HEK293T (cell line): ENCODE data around the gene DUSP22.

ENCODE experiments used
- CTCF ChIA-PET: fragments of 350-600 bp; formaldehyde crosslinking; extraction: SDS; loops from one replicate; lab custom pipeline; 2021; ENCODE audit warnings: antibody characterized with exemption, inconsistent platforms; lab: Yijun Ruan, JAX
- POLR2A ChIA-PET: fragments of 350-600 bp; formaldehyde crosslinking; extraction: SDS; loops from one replicate; lab custom pipeline; 2020; ENCODE audit warnings: antibody characterized with exemption, inconsistent platforms; lab: Yijun Ruan, JAX
- DNase-seq: peaks from one replicate; pipeline ENCODE4 v3.0.0; 2012; ENCODE audit warnings: mixed read lengths; ENCODE audit errors: extremely low spot score
- ARNT ChIP-seq: fragments of 450-650 bp; IDR thresholded peaks from 2 replicates; pipeline ENCODE4 v1.6.1; 2017; ENCODE audit warnings: mild to moderate bottlenecking
- BHLHE40 ChIP-seq: fragments of 450-650 bp; IDR thresholded peaks from 2 replicates; pipeline ENCODE4 v1.6.1; 2016; ENCODE audit warnings: mild to moderate bottlenecking, moderate library complexity, borderline replicate concordance
- CTBP1 ChIP-seq: fragments of 450-650 bp; IDR thresholded peaks from 2 replicates; pipeline ENCODE4 v1.6.1; 2016; ENCODE audit warnings: borderline replicate concordance
- ELF4 ChIP-seq: fragments of 450-650 bp; IDR thresholded peaks from 2 replicates; pipeline ENCODE4 v1.6.1; 2017; ENCODE audit warnings: antibody characterized with exemption
- FOXA1 ChIP-seq: fragments of 450-650 bp; IDR thresholded peaks from 2 replicates; pipeline ENCODE4 v1.6.1; 2016; ENCODE audit warnings: mild to moderate bottlenecking
- FOXK2 ChIP-seq: fragments of 450-650 bp; IDR thresholded peaks from 2 replicates; pipeline ENCODE4 v1.6.1; 2016; ENCODE audit warnings: mild to moderate bottlenecking
- FOXM1 ChIP-seq: fragments of 450-650 bp; IDR thresholded peaks from 2 replicates; pipeline ENCODE4 v1.6.1; 2017; ENCODE audit warnings: mild to moderate bottlenecking, borderline replicate concordance
- HDGF ChIP-seq: fragments of 450-650 bp; IDR thresholded peaks from 2 replicates; pipeline ENCODE4 v1.6.1; 2017; ENCODE audit warnings: antibody characterized with exemption, borderline replicate concordance
- L3MBTL2 ChIP-seq: fragments of 450-650 bp; conservative IDR thresholded peaks from 2 replicates; pipeline ENCODE4 v1.6.1; 2016; ENCODE audit warnings: mild to moderate bottlenecking
- LEF1 ChIP-seq: fragments of 450-650 bp; IDR thresholded peaks from 2 replicates; pipeline ENCODE4 v1.6.1; 2017; ENCODE audit warnings: mild to moderate bottlenecking, borderline replicate concordance
- NFRKB ChIP-seq: fragments of 450-650 bp; IDR thresholded peaks from 2 replicates; pipeline ENCODE4 v1.6.1; 2016; ENCODE audit warnings: mild to moderate bottlenecking, moderate library complexity
- SP1 ChIP-seq: fragments of 450-650 bp; IDR thresholded peaks from 2 replicates; pipeline ENCODE4 v1.6.1; 2017
- SUZ12 ChIP-seq: fragments of 450-650 bp; IDR thresholded peaks from 2 replicates; pipeline ENCODE4 v1.6.1; 2016; ENCODE audit warnings: mild to moderate bottlenecking
- TARDBP ChIP-seq: fragments of 450-650 bp; IDR thresholded peaks from 2 replicates; pipeline ENCODE4 v1.6.1; 2016
- ZNF384 ChIP-seq: fragments of 450-650 bp; IDR thresholded peaks from 2 replicates; pipeline ENCODE4 v1.6.1; 2016
- TF ChIP-seq, protein P1 (sequence below): fragments of 450-650 bp; IDR thresholded peaks from 2 replicates; pipeline ENCODE4 v1.6.1; 2016

Gene DUSP22

GRCh38 chr6:351011-351866, 59.0 kb downstream of the DUSP22 start:
- POLR2A ChIA-PET: no interaction called here
- CTCF ChIA-PET: no interaction called here
- no peak for TF ChIP-seq TARDBP
- TF ChIP-seq FOXA1: no peak
- TF ChIP-seq HDGF: no peak
- no peak for TF ChIP-seq SUZ12
- no peak for TF ChIP-seq ARNT
- no peak for TF ChIP-seq ZNF384
- no peak for TF ChIP-seq FOXK2
- no peak for TF ChIP-seq SP1
- TF ChIP-seq BHLHE40: no peak
- DNase-seq: no peak

GRCh38 chr6:351867-352289, 59.6 kb downstream of the DUSP22 start:
- CTCF ChIA-PET: no interaction called here
- POLR2A ChIA-PET: no interaction called here
- no peak for TF ChIP-seq ZNF384
- no peak for TF ChIP-seq BHLHE40
- no peak for TF ChIP-seq TARDBP
- TF ChIP-seq SP1: no peak
- no peak for TF ChIP-seq ARNT
- no peak for TF ChIP-seq NFRKB
- TF ChIP-seq FOXM1: no peak
- no peak for TF ChIP-seq L3MBTL2
- TF ChIP-seq HDGF: no peak
- TF ChIP-seq FOXA1: no peak
- TF ChIP-seq, protein P1, sequence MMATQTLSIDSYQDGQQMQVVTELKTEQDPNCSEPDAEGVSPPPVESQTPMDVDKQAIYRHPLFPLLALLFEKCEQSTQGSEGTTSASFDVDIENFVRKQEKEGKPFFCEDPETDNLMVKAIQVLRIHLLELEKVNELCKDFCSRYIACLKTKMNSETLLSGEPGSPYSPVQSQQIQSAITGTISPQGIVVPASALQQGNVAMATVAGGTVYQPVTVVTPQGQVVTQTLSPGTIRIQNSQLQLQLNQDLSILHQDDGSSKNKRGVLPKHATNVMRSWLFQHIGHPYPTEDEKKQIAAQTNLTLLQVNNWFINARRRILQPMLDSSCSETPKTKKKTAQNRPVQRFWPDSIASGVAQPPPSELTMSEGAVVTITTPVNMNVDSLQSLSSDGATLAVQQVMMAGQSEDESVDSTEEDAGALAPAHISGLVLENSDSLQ: no peak
- TF ChIP-seq SUZ12: no peak
- TF ChIP-seq LEF1: no peak
- no peak for TF ChIP-seq CTBP1
- no peak for TF ChIP-seq ELF4
- no peak for TF ChIP-seq FOXK2
- DNase-seq: no peak

DNA sequence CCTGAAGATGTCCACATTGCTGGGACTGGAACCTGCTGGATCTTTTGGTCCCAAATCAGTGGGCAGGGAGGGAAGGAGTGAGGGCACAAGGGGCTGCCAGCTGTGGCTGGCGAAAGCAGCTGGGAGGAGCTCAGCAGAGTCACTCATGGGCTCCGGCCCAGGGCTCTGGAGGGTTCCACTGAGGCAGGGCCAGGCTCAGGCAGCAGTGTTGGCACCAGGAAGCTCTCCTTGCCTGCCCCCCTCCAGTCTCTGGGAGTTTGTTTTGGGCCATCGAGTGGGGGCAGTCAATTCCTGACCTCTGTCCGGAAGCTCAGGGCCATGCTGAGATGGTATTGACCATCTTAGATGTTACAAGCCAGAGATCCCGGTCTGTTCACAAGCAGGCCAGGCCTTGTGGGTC, 60.2 kb downstream of the DUSP22 start:
- TF ChIP-seq ELF4: no peak
- ChIA-PET POLR2A (no interaction called here), CTCF (no interaction called here)
- no peak for DNase-seq

GRCh38 chr6:352896-353470, 60.7 kb downstream of the DUSP22 start:
- no peak for DNase-seq
- CTCF ChIA-PET: no interaction called here
- no peak for TF ChIP-seq ZNF384
- TF ChIP-seq, protein P1: no peak
- POLR2A ChIA-PET: no interaction called here

DNA sequence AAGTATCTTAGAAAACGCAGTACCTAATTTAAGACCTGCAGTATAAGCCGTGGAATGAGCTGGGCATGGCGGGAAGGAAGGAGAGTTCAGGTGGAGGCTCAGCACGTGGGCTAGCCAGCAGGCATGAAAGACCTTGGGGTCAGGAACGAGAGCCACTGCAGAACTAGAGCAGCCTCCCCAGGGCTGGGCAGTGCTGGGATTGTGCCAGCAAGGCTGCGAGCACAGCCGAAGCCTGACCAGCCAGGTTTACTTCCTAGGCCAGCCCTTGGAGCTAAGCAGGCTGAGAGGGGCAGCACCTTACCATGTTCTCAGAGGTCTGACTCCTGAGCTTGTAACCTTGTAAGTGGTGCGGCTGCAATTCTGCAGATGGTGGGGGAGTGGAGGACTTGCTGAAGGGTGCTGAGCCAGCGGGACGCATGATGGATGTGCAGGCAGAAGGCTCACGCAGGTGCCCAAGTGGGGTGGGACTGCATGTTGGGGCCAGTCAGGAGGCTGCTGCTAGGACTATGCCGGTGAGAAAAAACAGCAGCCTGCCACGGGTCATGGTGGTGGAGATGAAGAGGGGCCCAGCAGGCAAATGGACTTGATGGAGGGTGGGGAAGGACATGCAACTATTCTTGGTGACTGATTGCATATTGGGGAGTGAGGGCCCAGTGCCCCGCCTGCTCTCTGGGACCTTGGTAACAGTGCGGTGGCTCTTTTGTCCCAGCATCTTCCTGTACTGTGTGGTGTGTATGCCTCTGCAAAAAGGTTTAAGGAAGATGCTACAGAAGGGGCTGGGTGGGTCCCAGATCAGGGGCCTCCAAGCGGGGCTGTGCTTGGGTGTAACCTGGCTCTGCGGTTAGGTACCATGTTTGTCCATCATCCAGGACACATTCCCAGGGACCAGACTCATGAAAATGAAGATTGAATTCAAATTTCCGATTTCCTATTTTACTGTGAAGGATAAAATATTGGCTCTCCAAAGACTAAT, 61.6 kb downstream of the DUSP22 start:
- no peak for TF ChIP-seq ARNT
- TF ChIP-seq SP1: no peak
- no peak for TF ChIP-seq FOXK2
- no peak for TF ChIP-seq SUZ12
- no peak for TF ChIP-seq ZNF384
- TF ChIP-seq HDGF: no peak
- no peak for TF ChIP-seq L3MBTL2
- no peak for TF ChIP-seq NFRKB
- TF ChIP-seq, protein P1: no peak
- no peak for TF ChIP-seq TARDBP
- no peak for TF ChIP-seq LEF1
- TF ChIP-seq CTBP1: no peak
- TF ChIP-seq FOXM1: no peak
- no peak for TF ChIP-seq ELF4
- TF ChIP-seq BHLHE40: no peak
- TF ChIP-seq FOXA1: no peak
- DNase-seq: no peak
- ChIA-PET POLR2A (no interaction called here), CTCF (no interaction called here)

DNA sequence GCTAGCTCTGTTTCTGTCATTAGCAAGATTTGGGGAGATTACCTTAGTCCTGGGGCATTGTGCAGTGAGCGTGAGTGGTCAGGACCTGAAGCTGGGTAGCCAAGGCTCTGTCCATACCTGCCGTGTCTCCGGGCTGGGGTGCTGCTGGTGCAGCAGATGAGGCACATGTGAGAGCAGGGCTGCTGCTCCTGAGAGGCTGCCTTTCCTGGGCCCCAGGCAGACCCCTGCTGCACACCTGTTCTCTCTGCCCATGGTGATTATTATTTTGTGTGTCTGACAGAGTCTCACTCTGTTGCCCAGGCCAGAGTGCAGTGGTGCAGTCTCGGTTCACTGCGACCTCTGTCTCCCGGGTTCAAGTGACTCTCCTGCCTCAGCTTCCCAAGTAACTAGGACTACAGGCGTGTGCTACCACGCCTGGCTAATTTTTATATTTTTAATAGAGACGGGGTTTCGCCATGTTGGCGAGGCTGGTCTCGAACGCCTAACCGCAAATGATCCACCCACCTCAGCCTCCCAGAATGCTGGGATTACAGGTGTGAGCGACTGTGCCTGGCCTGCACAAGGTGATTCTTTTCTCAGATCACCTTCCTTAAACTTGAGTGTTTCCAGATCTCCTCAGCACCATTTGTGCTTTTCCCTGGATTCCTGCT, 62.5 kb downstream of the DUSP22 start:
- TF ChIP-seq SUZ12 (no peak), TARDBP (no peak), HDGF (no peak), SP1 (no peak), BHLHE40 (no peak), FOXM1 (no peak), FOXA1 (no peak)
- POLR2A ChIA-PET: no interaction called here
- no peak for DNase-seq
- CTCF ChIA-PET: no interaction called here
